Measurements from ENCODE around the gene LTO1. TPM values are rescaled to one million over a fixed set of nuclear protein-coding genes. Genes with fewer than 3 reads are reported as not detected.

The LTO1 gene
- total and polyA plus RNA-seq, 2 of the 13 experiments (the other 11 are each of a cell fraction or from before 2014, with no cell fraction given), result 11.8 to 15.0 TPM

- TF ChIP-seq NONO (IDR thresholded peaks at IDR 0.05) (no peak), NONO (CRISPR knock-in tag; conservative IDR thresholded peaks at IDR 0.05) (peak; percentile 53; the same call in 1 of the 2 replicates), HINFP (CRISPR knock-in tag; IDR thresholded peaks at IDR 0.05; ENCODE audit: low read depth) (0 out of 2 replicates have a peak, but pooled peaks have one; percentile 29), MTA3 (CRISPR knock-in tag; IDR thresholded peaks at IDR 0.05) (no peak), ATF1 (CRISPR knock-in tag; IDR thresholded peaks at IDR 0.05) (no peak), ZFP90 (CRISPR knock-in tag; IDR thresholded peaks at IDR 0.05; ENCODE audit: borderline replicate concordance) (no peak), TBX2 (CRISPR knock-in tag; IDR thresholded peaks at IDR 0.05; ENCODE audit: borderline replicate concordance) (peak; percentile 32; the same call in 1 of the 2 replicates), MLXIP (CRISPR knock-in tag; IDR thresholded peaks at IDR 0.05; ENCODE audit: borderline replicate concordance) (no peak), ZBTB3 (CRISPR knock-in tag; IDR thresholded peaks at IDR 0.05; ENCODE audit: borderline replicate concordance, low read depth) (no peak), CEBPZ (IDR thresholded peaks at IDR 0.05; ENCODE audit: low read length) (no peak), ZNF737 (CRISPR knock-in tag; IDR thresholded peaks at IDR 0.05; ENCODE audit: borderline replicate concordance) (no peak)
- TF ChIP-seq, protein P1, sequence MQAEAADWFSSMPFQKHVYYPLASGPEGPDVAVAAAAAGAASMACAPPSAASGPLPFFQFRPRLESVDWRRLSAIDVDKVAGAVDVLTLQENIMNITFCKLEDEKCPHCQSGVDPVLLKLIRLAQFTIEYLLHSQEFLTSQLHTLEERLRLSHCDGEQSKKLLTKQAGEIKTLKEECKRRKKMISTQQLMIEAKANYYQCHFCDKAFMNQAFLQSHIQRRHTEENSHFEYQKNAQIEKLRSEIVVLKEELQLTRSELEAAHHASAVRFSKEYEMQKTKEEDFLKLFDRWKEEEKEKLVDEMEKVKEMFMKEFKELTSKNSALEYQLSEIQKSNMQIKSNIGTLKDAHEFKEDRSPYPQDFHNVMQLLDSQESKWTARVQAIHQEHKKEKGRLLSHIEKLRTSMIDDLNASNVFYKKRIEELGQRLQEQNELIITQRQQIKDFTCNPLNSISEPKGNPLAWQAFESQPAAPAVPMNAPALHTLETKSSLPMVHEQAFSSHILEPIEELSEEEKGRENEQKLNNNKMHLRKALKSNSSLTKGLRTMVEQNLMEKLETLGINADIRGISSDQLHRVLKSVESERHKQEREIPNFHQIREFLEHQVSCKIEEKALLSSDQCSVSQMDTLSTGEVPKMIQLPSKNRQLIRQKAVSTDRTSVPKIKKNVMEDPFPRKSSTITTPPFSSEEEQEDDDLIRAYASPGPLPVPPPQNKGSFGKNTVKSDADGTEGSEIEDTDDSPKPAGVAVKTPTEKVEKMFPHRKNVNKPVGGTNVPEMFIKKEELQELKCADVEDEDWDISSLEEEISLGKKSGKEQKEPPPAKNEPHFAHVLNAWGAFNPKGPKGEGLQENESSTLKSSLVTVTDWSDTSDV (CRISPR knock-in tag; IDR thresholded peaks at IDR 0.05), result no peak
- TF ChIP-seq, protein P2, sequence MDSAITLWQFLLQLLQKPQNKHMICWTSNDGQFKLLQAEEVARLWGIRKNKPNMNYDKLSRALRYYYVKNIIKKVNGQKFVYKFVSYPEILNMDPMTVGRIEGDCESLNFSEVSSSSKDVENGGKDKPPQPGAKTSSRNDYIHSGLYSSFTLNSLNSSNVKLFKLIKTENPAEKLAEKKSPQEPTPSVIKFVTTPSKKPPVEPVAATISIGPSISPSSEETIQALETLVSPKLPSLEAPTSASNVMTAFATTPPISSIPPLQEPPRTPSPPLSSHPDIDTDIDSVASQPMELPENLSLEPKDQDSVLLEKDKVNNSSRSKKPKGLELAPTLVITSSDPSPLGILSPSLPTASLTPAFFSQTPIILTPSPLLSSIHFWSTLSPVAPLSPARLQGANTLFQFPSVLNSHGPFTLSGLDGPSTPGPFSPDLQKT (CRISPR knock-in tag; IDR thresholded peaks at IDR 0.05; ENCODE audit: borderline replicate concordance), result no peak
- TF ChIP-seq, protein P3, sequence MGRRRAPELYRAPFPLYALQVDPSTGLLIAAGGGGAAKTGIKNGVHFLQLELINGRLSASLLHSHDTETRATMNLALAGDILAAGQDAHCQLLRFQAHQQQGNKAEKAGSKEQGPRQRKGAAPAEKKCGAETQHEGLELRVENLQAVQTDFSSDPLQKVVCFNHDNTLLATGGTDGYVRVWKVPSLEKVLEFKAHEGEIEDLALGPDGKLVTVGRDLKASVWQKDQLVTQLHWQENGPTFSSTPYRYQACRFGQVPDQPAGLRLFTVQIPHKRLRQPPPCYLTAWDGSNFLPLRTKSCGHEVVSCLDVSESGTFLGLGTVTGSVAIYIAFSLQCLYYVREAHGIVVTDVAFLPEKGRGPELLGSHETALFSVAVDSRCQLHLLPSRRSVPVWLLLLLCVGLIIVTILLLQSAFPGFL (CRISPR knock-in tag; IDR thresholded peaks at IDR 0.05), result no peak
Observed at GRCh38 chr11:69683764-69684333, 8.7 kb upstream of the LTO1 start (continued).

All from HepG2 (cell line).